Activated CD4-positive, alpha-beta T cell treated with anti-CD3 and anti-CD28 coated beads for 48 hours (primary cell): Measurements from ENCODE around the gene PCDHA2.
"Not testable (repeated sequence)": the region's sequence is repeated elsewhere in the genome, so short reads cannot be mapped to it uniquely, and the experiment has no call there.

ENCODE experiments used
- DNase-seq: peaks from one replicate; pipeline ENCODE4 v3.0.0-alpha.2; 2020

The PCDHA2 gene

GRCh38 chr5:140821375-140822280 lies 27.0 kb downstream of the PCDHA2 start, which contains the start of gene PCDHA5:
Gene PCDHA5, plus strand, starts transcription at chr5:140821613.
- peak; percentile 64 for DNase-seq

GRCh38 chr5:140822281-140822629 lies 27.6 kb downstream of the PCDHA2 start:
- DNase-seq = no peak

- DNase-seq = not testable (repeated sequence)
Measured at GRCh38 chr5:140822969-140823368, 28.3 kb downstream of the PCDHA2 start.

- DNase-seq = no peak
Measured at GRCh38 chr5:140823475-140823874, 28.8 kb downstream of the PCDHA2 start.

- DNase-seq = no peak
Measured at GRCh38 chr5:140827704-140828361, 33.2 kb downstream of the PCDHA2 start, which contains the start of gene PCDHA6. Gene PCDHA6, plus strand, starts transcription at chr5:140827960. Its CDS starts 132 bp downstream, at chr5:140828092.

GRCh38 chr5:140828362-140828737 lies 33.7 kb downstream of the PCDHA2 start:
- no peak for DNase-seq

GRCh38 chr5:140829511-140830501 lies 35.2 kb downstream of the PCDHA2 start:
- DNase-seq = not testable (repeated sequence)

GRCh38 chr5:140833993-140834392 lies 39.3 kb downstream of the PCDHA2 start, which contains the start of gene PCDHA7:
Gene PCDHA7, plus strand, starts transcription at chr5:140834269. Its CDS starts 115 bp downstream, at chr5:140834384.
- DNase-seq = no peak

GRCh38 chr5:140834439-140835008 lies 39.9 kb downstream of the PCDHA2 start:
- not testable (repeated sequence) for DNase-seq

- no peak for DNase-seq
Measured at GRCh38 chr5:140835622-140836510, 41.2 kb downstream of the PCDHA2 start.

- DNase-seq = peak; percentile 35
Measured at GRCh38 chr5:140840978-140841962, 46.6 kb downstream of the PCDHA2 start, which contains the start of gene PCDHA8. Gene PCDHA8, plus strand, starts transcription at chr5:140841187. Its CDS starts 135 bp downstream, at chr5:140841322.

GRCh38 chr5:140842798-140843733 lies 48.4 kb downstream of the PCDHA2 start:
- DNase-seq = no peak
